ENCODE results near the gene ARSK. TPM values are rescaled to one million over a fixed set of nuclear protein-coding genes. Genes with fewer than 3 reads are reported as not detected.
A peak's percentile ranks its signal among the peaks of the same experiment; 100 is the strongest.

Gene ARSK
- total RNA-seq, 1 experiment from 2014 or later: 8.5 TPM

GRCh38 chr5:95619514-95620029, 64.7 kb downstream of the ARSK start:
- Mint-ChIP-seq H3K36me3 (ENCODE audit: insufficient read depth in 1 of 3, low read depth in 3 of 3) (peaks cover 0 to 3% (median 0%) of the 10 kb centered on the region in 3 experiments; a peak in 3 of 7 replicates), H3K27ac (no peak overlapping the region), H3K27me3 (ENCODE audit: low read depth) (peaks cover 68% of the 10 kb centered on the region), H3K9me3 (peaks cover 0 to 5% of the 10 kb centered on the region in 2 experiments; a peak in 2 of 5 replicates), H3K4me1 (peaks cover 14% of the 10 kb centered on the region in 2 experiments), H3K4me3 (peak overlapping the region; percentile 62 to 84)
- Histone ChIP-seq H3K9ac (ENCODE audit: extremely low read depth, insufficient read length, low read length) (no peak overlapping the region), H3K23ac (ENCODE audit: insufficient read length, low read depth, low read length) (no peak overlapping the region), H3K4me1 (ENCODE audit: insufficient read depth, low read length) (no peaks in the 10 kb centered on the region), H3K56ac (ENCODE audit: insufficient read length, low read depth, low read length) (no peak overlapping the region), H3T11ph (ENCODE audit: low read length) (no peak overlapping the region), H3K27ac (ENCODE audit: insufficient read length, low read depth, low read length) (no peak overlapping the region), H4K91ac (ENCODE audit: insufficient read length, low read depth, low read length) (no peak overlapping the region), H2AK5ac (ENCODE audit: insufficient read length, low read length) (no peak overlapping the region), H3K23me2 (ENCODE audit: insufficient read length, low read depth, low read length, poor library complexity, severe bottlenecking) (peaks cover 13% of the 10 kb centered on the region), H4K8ac (replicated peaks; ENCODE audit: insufficient read length, low read depth, low read length) (no peak overlapping the region), H3K14ac (ENCODE audit: insufficient read depth, low read length) (no peak overlapping the region), H2BK20ac (ENCODE audit: low read depth, low read length, poor library complexity, severe bottlenecking) (no peak overlapping the region), H2BK12ac (ENCODE audit: insufficient read length, low read depth, low read length) (no peak overlapping the region), H3K79me2 (ENCODE audit: insufficient read depth, low read length) (no peaks in the 10 kb centered on the region), H3K27me3 (ENCODE audit: insufficient read depth, low read length) (peaks cover 23% of the 10 kb centered on the region), H4K5ac (ENCODE audit: insufficient read length, low read depth, low read length) (no peak overlapping the region), H3K9me3 (ENCODE audit: control insufficient read depth, low read depth, low read length) (no peaks in the 10 kb centered on the region), H2AFZ (ENCODE audit: low read length) (no peak overlapping the region), H3K4ac (ENCODE audit: low read depth, low read length) (no peak overlapping the region), H2BK120ac (ENCODE audit: low read depth, low read length, poor library complexity, severe bottlenecking) (no peak overlapping the region), H4K20me1 (ENCODE audit: control insufficient read depth, insufficient read depth, insufficient read length) (no peaks in the 10 kb centered on the region), H2BK15ac (ENCODE audit: low read depth, low read length) (no peak overlapping the region), H2BK5ac (ENCODE audit: insufficient read length, low read length) (no peak overlapping the region), H3K79me1 (ENCODE audit: insufficient read depth, low read depth, low read length, poor library complexity, severe bottlenecking) (no peaks in the 10 kb centered on the region), H3K4me2 (ENCODE audit: insufficient read depth, insufficient read length, low read length) (peak overlapping the region; percentile 62), H3K18ac (ENCODE audit: insufficient read length, low read depth, low read length) (no peak overlapping the region)
- no peak for DNase-seq
- TF ChIP-seq CTCF (conservative IDR thresholded peaks at IDR 0.05): no peak
- no CpG with 5 or more reads among the region's 19 CpGs for WGBS (ENCODE audit: extremely low coverage, insufficient read length, low lambda C conversion rate)

Measured in H9 (cell line).